ENCODE measurements around the gene VRK2.

Gene VRK2

DNA sequence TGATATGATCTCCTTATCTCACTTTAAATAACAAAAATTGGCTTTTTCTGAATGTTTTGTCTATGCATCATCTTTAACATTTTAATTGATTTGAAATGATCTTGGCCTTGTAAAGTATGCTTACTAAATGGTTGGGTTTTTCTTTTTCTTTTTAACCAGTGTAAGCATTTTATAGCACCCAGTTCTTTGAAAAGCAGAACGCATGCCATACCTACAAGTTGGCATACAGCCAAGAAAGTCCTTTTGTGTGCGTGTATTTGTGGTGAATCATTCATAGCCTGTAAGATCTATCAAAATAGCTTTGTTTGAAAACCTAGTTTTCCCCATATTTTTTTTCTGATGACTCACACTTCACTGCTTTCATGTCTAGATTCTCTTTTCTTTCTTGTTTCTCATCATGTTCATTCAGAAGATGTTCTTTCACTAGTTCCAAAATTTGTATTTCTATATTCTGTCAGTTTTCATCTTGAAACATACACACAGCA is 4.1 kb upstream of the VRK2 start:
- Histone ChIP-seq H3K4me3 (no peak overlapping the region), H3K27ac (no peak overlapping the region)
- TF ChIP-seq, protein P1, sequence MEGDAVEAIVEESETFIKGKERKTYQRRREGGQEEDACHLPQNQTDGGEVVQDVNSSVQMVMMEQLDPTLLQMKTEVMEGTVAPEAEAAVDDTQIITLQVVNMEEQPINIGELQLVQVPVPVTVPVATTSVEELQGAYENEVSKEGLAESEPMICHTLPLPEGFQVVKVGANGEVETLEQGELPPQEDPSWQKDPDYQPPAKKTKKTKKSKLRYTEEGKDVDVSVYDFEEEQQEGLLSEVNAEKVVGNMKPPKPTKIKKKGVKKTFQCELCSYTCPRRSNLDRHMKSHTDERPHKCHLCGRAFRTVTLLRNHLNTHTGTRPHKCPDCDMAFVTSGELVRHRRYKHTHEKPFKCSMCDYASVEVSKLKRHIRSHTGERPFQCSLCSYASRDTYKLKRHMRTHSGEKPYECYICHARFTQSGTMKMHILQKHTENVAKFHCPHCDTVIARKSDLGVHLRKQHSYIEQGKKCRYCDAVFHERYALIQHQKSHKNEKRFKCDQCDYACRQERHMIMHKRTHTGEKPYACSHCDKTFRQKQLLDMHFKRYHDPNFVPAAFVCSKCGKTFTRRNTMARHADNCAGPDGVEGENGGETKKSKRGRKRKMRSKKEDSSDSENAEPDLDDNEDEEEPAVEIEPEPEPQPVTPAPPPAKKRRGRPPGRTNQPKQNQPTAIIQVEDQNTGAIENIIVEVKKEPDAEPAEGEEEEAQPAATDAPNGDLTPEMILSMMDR (IDR thresholded peaks at IDR 0.05): no peak
- no peak for DNase-seq (ENCODE audit: low spot score)

DNA sequence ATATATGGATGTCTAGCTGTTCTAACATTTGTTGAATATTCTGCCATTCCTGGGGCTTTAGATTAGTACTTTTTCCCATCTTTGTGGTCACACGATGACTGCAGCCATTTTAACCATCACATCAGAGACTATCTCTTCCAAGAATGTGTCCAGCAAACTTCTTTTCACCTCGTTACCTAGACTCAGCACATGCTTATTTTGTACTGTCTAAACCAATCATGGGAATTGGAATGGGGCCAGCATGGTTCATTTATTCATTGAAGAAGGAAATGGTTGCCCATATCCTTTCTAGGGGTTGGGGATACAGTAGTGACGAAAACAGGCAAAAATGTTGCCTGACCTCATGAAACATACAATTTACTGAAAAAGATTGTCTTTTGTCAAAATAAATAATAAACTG is 2.5 kb upstream of the VRK2 start:
- TF ChIP-seq, protein P1 (IDR thresholded peaks at IDR 0.05): no peak
- Histone ChIP-seq H3K4me3 (no peak overlapping the region), H3K27ac (no peak overlapping the region)
- DNase-seq (ENCODE audit: low spot score): no peak

DNA sequence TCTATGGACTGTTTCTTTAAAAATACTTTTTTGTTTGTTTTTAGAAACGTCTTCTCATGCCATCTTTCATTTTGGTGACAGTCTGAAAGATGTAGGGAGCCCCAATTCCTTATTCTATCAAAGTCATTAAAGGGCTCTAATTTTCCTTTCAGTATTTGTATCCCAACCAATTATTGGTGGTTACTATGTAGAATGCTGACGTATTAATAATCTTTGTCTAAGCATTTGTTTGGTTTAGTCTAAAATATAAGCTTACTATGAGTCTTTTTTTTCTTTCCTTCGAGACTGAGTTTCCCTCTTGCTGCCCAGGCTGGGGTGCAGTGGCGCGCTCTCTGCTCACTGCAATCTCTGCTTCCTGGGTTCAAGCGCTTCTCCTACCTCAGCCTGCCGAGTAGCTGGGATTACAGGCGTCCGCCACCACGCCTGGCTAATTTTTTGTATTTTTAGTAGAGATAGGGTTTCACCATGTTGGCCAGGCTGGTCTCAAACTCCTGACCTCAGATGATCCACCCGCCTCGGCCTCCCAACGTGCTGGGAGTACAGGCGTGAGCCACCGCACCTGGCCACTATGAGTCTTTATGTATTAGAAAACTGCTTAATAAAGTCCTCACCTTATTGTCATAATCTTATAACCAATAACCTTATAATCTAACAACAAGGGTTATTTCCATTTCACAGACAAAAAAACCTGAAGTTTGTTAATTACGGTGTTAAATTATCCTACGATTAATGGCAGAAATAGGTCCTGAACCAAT is 849 bp upstream of the VRK2 start:
- peak overlapping the region; percentile 82 to 96 for H3K27ac ChIP-seq
- TF ChIP-seq, protein P1 (IDR thresholded peaks at IDR 0.05): no peak
- peak overlapping the region; percentile 80 for H3K4me3 ChIP-seq
- DNase-seq (ENCODE audit: low spot score): no peak

DNA sequence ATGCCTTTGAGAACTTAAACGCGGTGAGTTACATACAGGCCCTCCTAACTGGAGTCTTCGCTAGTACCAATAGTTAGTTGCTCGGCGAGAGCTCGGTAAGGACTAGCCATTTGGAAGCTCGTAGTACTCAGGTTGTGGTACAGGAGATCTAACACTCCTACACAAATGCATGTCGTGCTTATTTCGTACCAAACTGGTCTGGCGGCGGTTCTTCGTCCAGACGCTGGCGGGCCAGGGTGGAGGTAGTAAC is 346 bp upstream of the VRK2 start:
- Histone ChIP-seq H3K4me3 (peak overlapping the region; percentile 80), H3K27ac (peak overlapping the region; percentile 82 to 96)
- TF ChIP-seq, protein P1 (IDR thresholded peaks at IDR 0.05): no peak
- no peak for DNase-seq (ENCODE audit: low spot score)

DNA sequence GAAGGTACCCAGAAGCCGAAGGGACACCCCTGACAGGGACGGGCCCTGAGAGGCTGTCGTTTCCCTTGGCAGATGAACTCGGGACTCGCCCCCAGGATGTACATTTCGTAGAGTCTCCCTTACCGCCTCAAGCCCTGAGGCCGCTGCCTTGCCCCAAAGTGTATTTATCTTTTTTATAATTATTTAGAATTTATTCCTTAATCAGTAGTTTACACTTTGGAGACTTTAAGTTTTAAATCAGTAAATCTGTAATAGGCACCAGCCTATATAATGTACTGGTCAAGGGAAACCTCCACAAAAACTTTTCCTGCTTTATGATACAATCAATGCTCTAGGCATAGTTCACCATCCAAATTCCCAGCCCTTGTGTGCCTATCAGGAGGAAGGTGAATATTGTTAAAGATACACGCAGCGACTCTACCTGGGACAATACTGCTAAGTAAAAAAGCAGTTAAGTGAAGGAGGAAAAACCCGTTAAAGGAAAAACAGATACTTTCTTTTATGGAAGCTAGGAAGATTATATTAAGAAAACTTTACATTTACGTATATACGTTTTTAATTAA is 848 bp downstream of the VRK2 start:
- Histone ChIP-seq H3K27ac (peak overlapping the region; percentile 82 to 96), H3K4me3 (peak overlapping the region; percentile 80)
- TF ChIP-seq, protein P1 (IDR thresholded peaks at IDR 0.05): no peak
- no peak for DNase-seq (ENCODE audit: low spot score)

DNA sequence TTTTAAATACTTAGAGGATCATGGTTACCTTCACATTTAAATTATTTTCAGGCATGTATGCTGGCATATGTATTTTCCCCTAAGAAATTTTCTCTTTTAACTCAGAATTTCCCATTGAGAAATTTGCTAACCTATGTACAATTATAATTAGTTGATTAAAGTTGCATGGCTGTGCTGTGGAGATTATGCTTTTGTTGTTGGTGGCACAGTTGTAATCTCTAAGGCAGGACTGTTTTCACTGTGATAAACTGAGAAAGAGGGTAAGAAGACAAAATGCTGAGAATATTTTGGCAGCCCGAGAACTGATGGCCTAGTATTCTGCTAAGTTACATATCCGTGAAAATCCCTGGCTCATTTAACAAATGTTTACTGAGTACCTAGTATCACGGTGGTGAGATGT is 1.4 kb downstream of the VRK2 start:
- no peak for DNase-seq (ENCODE audit: low spot score)
- peak overlapping the region; percentile 80 for H3K4me3 ChIP-seq
- no peak overlapping the region for H3K27ac ChIP-seq
- TF ChIP-seq, protein P1 (IDR thresholded peaks at IDR 0.05): no peak

DNA sequence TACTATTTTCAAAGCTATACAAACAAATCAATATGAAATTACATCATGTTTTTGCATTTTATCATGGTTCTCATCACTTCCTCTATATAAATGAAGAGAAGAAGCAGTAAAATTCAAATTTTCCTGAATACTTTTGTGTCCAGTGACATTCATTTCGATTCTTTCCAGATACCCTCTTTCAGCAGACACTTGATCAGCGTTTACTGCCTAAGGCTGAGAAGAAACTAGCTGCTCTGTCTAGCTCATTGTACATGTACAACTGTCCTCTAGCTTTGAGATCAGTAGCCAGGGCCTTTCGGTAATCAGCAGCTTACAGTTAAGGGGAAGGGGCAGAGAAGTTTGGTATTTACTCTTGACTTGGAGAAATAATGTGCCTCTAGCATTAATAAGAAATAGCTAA is 4.8 kb downstream of the VRK2 start:
- Histone ChIP-seq H3K27ac (no peak overlapping the region), H3K4me3 (no peak overlapping the region)
- TF ChIP-seq, protein P1 (IDR thresholded peaks at IDR 0.05): no peak
- no peak for DNase-seq (ENCODE audit: low spot score)
